PC-9 (cell line): Measurements from ENCODE around the gene NMUR1.

Source experiments
- CTCF ChIP-seq: fragments of 200-600 bp; sonication (generic); conservative IDR thresholded peaks from 2 replicates; pipeline ENCODE4 v1.6.1; 2017; ENCODE audit warnings: mixed run types, antibody characterized with exemption, mild to moderate bottlenecking, moderate library complexity
- EZH2 ChIP-seq: fragments of 200-600 bp; sonication (generic); IDR thresholded peaks from 2 replicates; pipeline ENCODE4 v1.8.0; 2017; ENCODE audit warnings: antibody characterized with exemption, low read depth

GRCh38 chr2:231490801-231491200, 39.4 kb downstream of the NMUR1 start:
- no peak for TF ChIP-seq CTCF
- TF ChIP-seq EZH2, result no peak
